Activated T-helper 1 cell treated with anti-CD3 and anti-CD28 coated beads, Interleukin-12 subunit alpha, Interleukin-12 subunit beta, Interleukin-2, Interleukin-4 antibody, amounts not matched to agents 30 ng/mL and 10 ng/mL and 1 ng/mL, durations not matched to agents 14 hours and 24 hours and 36 hours (primary cell): ENCODE data around the gene ADH6. TPM values are rescaled to one million over a fixed set of nuclear protein-coding genes. Genes with fewer than 3 reads are reported as not detected.
"Not testable (repeated sequence)": the region's sequence is repeated elsewhere in the genome, so short reads cannot be mapped to it uniquely, and the experiment has no call there.

Experiments
- DNase-seq: peaks from one replicate; pipeline ENCODE4 v3.0.0; 2021; ENCODE audit warnings: low spot score
- H3K27ac Mint-ChIP-seq: one replicate; pipeline ENCODE4 v1.8.0; 2021; ENCODE audit warnings: mild to moderate bottlenecking, mixed read lengths
- H3K27me3 Mint-ChIP-seq: one replicate; pipeline ENCODE4 v1.8.0; 2022; ENCODE audit warnings: mild to moderate bottlenecking, moderate library complexity, mixed read lengths; ENCODE audit not compliant: insufficient read depth
- H3K36me3 Mint-ChIP-seq: one replicate; pipeline ENCODE4 v1.8.0; 2021; ENCODE audit warnings: low read depth, mixed read lengths
- H3K4me1 Mint-ChIP-seq: one replicate; pipeline ENCODE4 v1.8.0; 2021; ENCODE audit warnings: low read depth, mixed read lengths
- H3K4me3 Mint-ChIP-seq: one replicate; pipeline ENCODE4 v1.8.0; 2021; ENCODE audit warnings: mild to moderate bottlenecking, moderate library complexity, mixed read lengths
- H3K9me3 Mint-ChIP-seq: one replicate; pipeline ENCODE4 v1.8.0; 2021; ENCODE audit warnings: mixed read lengths
- intact Hi-C: fragments of 100-400 bp; cut with micrococcal nuclease; formaldehyde crosslinking; loops from one replicate; pipeline ENCODE4 v1.15.1; 2024
- total RNA-seq: library from RNA; stranded (reverse); gene quantifications from 2 replicates; pipeline ENCODE4 v1.2.3, GENCODE V29; 2022

The ADH6 gene
- not detected in 2 replicates for total RNA-seq

DNA sequence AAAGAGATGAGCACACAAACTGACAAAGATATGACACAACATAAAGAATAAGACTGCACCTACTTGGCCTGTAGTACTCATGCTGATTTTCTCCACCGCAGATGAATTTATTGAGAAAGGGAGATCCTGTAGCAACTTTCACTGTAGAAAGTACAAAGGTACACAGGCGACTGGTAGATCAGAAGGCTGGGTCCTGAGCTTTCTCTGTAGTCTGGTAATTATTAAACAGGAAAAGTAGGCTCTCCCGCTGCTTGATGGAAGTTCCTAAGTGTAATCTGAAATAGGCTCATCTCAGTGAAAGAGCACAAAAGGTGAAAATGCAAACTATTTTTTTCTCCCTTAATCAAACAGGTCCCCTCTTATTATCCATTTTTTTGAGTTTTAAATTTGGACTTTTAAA is at the start of gene ADH6:
Gene ADH6 (minus strand): TSS at position 175 of the 400 bp plus-strand sequence. CDS start 94 bp downstream, at position 81.
- Mint-ChIP-seq H3K27ac (no peak within 1 kb of the TSS), H3K4me1 (no peaks in the 10 kb centered on the region), H3K36me3 (no peaks in the 10 kb centered on the region), H3K9me3 (peaks cover 3% of the 10 kb centered on the region), H3K27me3 (no peaks in the 10 kb centered on the region), H3K4me3 (no peak within 1 kb of the TSS)
- intact Hi-C loops, result no loop called here
- no peak for DNase-seq

GRCh38 chr4:99264927-99265326 is 45.9 kb upstream of the ADH6 start:
- Mint-ChIP-seq H3K27me3 (no peaks in the 10 kb centered on the region), H3K27ac (no peak overlapping the region), H3K4me3 (no peak overlapping the region), H3K4me1 (no peaks in the 10 kb centered on the region), H3K36me3 (no peaks in the 10 kb centered on the region), H3K9me3 (no peaks in the 10 kb centered on the region)
- DNase-seq, result no peak
- intact Hi-C loops, result no loop called here

DNA sequence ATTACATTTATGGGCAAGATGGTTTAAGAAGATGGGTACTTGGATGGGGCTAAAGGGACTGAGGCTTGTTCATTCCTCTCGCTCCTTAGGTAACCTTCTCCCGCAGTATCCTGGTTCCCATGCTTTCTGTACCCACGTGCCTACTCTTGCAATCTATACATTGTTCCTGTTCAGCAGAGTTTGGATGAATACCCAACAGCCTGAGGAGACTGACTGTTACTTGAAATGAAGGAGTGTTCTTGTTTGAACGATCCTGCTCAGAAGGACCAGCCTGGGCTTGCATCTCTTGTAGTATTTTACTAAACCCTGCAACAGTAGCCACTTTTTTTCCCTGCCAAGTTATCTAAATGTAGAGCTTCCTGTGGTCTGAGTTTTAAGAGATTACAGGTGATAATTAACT is 33.7 kb upstream of the ADH6 start:
- Mint-ChIP-seq H3K36me3 (no peaks in the 10 kb centered on the region), H3K9me3 (no peaks in the 10 kb centered on the region), H3K27me3 (no peaks in the 10 kb centered on the region), H3K4me1 (no peaks in the 10 kb centered on the region), H3K27ac (no peak overlapping the region), H3K4me3 (no peak overlapping the region)
- intact Hi-C loops, result no loop called here
- no peak for DNase-seq

- H3K36me3 Mint-ChIP-seq, result no peaks in the 10 kb centered on the region
- H3K27ac Mint-ChIP-seq, result no peak overlapping the region
- intact Hi-C loops, result no loop called here
- H3K4me1 Mint-ChIP-seq, result no peaks in the 10 kb centered on the region
- H3K4me3 Mint-ChIP-seq, result no peak overlapping the region
- peaks cover 4% of the 10 kb centered on the region for H3K9me3 Mint-ChIP-seq
- no peak for DNase-seq
- H3K27me3 Mint-ChIP-seq, result no peaks in the 10 kb centered on the region
These were observed 29.7 kb upstream of the ADH6 start for GRCh38 chr4:99248714-99249113.

GRCh38 chr4:99235955-99236354 is 16.9 kb upstream of the ADH6 start:
- no peak for DNase-seq
- intact Hi-C loops, result no loop called here
- Mint-ChIP-seq H3K27ac (no peak overlapping the region), H3K36me3 (no peaks in the 10 kb centered on the region), H3K27me3 (peaks cover 2% of the 10 kb centered on the region), H3K4me3 (no peak overlapping the region), H3K4me1 (no peaks in the 10 kb centered on the region), H3K9me3 (no peaks in the 10 kb centered on the region)

DNA sequence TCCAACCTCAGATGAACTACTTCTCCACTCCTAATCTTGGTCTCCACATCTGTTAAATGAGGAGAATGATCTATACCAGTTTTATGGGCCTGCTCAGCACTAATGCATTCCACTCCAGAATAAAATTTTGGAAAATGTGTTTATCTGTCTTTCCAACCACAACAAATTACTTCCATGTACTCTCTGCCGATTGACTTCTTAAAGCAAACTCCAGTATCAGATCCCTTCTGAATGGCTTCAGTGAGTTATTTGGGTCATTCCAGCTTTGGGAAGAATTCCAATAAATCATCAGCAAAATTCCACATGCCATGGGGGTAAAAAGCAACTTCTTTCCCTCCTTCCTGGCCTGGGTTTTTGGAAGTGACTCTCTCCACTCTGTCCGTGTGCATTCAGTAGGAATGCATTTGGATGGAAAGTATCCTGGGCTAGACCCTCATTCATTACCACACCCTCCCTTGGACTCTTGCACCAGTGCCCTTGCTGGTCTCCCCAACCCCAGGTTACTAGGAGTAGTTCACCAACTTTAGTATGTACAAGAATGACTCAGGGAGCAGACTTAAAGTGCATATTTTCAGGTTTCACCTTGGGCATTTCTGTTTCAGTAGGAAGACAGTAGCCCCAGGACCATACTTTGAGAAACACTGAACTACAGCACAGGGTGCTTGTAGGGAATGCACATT is 15.4 kb upstream of the ADH6 start:
- Mint-ChIP-seq H3K36me3 (no peaks in the 10 kb centered on the region), H3K9me3 (no peaks in the 10 kb centered on the region), H3K27ac (no peak overlapping the region), H3K4me3 (no peak overlapping the region), H3K27me3 (no peaks in the 10 kb centered on the region), H3K4me1 (no peaks in the 10 kb centered on the region)
- DNase-seq, result no peak
- intact Hi-C loops, result no loop called here

GRCh38 chr4:99233397-99233796 is 14.4 kb upstream of the ADH6 start:
- H3K9me3 Mint-ChIP-seq, H3K36me3 Mint-ChIP-seq, H3K4me3 Mint-ChIP-seq, intact Hi-C loops, DNase-seq, H3K4me1 Mint-ChIP-seq, H3K27me3 Mint-ChIP-seq, H3K27ac Mint-ChIP-seq: not testable (repeated sequence)

- not testable (repeated sequence) for H3K27ac Mint-ChIP-seq
These were observed 9.7 kb upstream of the ADH6 start for GRCh38 chr4:99228706-99229105.

DNA sequence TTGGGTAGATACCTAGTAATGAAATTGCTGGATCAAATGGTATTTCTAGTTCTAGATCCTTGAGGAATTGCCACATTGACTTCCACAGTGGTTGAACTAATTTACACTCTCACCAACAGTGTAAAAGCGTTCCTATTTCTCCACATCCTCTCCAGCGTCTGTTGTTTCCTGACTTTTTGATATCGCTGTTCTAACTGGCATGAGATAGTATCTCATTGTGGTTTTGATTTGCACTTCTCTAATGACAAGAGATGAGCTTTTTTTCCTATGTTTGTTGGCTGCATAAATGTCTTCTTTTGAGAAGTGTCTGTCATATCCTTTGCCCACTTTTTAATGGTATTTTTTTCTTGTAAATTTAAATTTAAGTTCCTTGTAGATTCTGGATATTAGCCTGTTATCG is 8.6 kb upstream of the ADH6 start:
- H3K36me3 Mint-ChIP-seq, DNase-seq, H3K4me1 Mint-ChIP-seq, H3K27me3 Mint-ChIP-seq, H3K4me3 Mint-ChIP-seq, H3K27ac Mint-ChIP-seq, H3K9me3 Mint-ChIP-seq, intact Hi-C loops: not testable (repeated sequence)

More at GRCh38 chr4:99228706-99229105, 9.7 kb upstream of the ADH6 start:
- H3K36me3 Mint-ChIP-seq, DNase-seq, H3K4me1 Mint-ChIP-seq, H3K27me3 Mint-ChIP-seq, H3K9me3 Mint-ChIP-seq, intact Hi-C loops, H3K4me3 Mint-ChIP-seq: not testable (repeated sequence)

DNA sequence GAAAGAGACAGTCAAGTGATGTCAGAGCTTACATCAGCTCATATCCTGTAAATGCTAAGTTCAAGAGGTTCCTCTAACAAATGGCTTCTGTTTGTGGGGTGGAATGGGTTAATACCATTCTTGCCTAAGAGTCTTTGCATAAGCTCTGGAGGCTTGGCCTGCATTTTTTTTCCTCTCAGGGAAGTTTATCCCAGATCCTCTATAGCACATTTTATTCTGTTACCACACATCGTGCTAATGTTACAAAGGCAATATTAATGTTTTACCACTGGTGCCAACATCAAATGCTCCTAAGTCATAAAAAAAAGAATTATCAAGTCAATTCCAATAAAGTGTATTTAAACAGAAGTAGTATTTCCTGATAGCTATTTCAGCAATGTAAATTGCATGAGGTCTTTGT is 2.9 kb upstream of the ADH6 start:
- Mint-ChIP-seq H3K4me3 (no peak overlapping the region), H3K9me3 (peaks cover 8% of the 10 kb centered on the region), H3K27ac (no peak overlapping the region), H3K27me3 (no peaks in the 10 kb centered on the region), H3K4me1 (no peaks in the 10 kb centered on the region), H3K36me3 (no peaks in the 10 kb centered on the region)
- DNase-seq, result no peak
- intact Hi-C loops, result no loop called here

DNA sequence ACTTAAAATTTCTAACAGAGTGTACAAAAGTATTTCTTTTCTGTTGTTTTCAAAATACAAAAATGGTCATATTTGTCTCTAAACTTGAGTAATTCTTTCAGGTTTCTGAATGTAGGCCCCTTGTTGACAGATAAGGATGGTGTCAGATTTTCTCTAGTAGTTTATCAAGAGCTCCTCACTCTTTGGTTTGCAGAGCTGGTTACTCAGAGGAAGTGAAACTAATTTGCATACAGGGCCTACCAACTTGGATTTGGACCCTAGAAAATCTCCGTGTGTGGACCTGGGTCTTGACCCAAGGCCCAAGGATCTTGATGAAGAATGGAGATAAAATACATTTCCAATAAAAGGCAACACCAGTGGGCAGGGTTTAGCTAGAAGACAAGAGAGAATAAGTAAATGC is 433 bp upstream of the ADH6 start:
- no peak overlapping the region for H3K27ac Mint-ChIP-seq
- H3K4me1 Mint-ChIP-seq, result no peaks in the 10 kb centered on the region
- H3K27me3 Mint-ChIP-seq, result no peaks in the 10 kb centered on the region
- no peaks in the 10 kb centered on the region for H3K36me3 Mint-ChIP-seq
- H3K4me3 Mint-ChIP-seq, result no peak overlapping the region
- no peak for DNase-seq
- peaks cover 3% of the 10 kb centered on the region for H3K9me3 Mint-ChIP-seq
- intact Hi-C loops, result no loop called here

DNA sequence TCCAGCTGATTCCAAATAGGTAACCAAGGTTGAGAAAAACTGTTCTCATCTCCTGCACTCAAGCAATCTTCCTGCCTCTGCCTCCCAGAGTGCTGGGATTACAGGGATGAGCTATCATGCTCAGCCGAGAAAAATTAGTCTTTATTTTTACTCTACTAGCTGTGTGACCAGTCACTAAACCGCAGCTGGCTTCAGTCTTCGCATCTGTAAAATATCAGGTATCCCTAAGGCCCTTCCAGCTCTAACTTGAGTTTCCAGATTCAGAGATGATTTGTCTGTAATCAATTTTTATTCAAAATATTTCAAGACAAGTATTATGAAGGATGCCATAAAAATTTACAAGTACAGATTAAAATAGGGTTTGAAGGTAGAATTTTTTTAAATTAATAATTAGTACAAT is 3.5 kb downstream of the ADH6 start:
- no peak for DNase-seq
- H3K4me1 Mint-ChIP-seq, result no peaks in the 10 kb centered on the region
- peaks cover 3% of the 10 kb centered on the region for H3K27me3 Mint-ChIP-seq
- H3K27ac Mint-ChIP-seq, result no peak overlapping the region
- peaks cover 3% of the 10 kb centered on the region for H3K9me3 Mint-ChIP-seq
- no peak overlapping the region for H3K4me3 Mint-ChIP-seq
- intact Hi-C loops, result no loop called here
- no peaks in the 10 kb centered on the region for H3K36me3 Mint-ChIP-seq

GRCh38 chr4:99210789-99211188 is 8.3 kb downstream of the ADH6 start:
- intact Hi-C loops, result no loop called here
- no peak for DNase-seq
- Mint-ChIP-seq H3K9me3 (no peaks in the 10 kb centered on the region), H3K27me3 (peaks cover 3% of the 10 kb centered on the region), H3K4me1 (no peaks in the 10 kb centered on the region), H3K36me3 (no peaks in the 10 kb centered on the region), H3K4me3 (no peak overlapping the region), H3K27ac (no peak overlapping the region)

GRCh38 chr4:99209671-99210070 is 9.4 kb downstream of the ADH6 start:
- Mint-ChIP-seq H3K4me3 (no peak overlapping the region), H3K9me3 (no peaks in the 10 kb centered on the region), H3K27me3 (peaks cover 3% of the 10 kb centered on the region), H3K27ac (no peak overlapping the region), H3K36me3 (no peaks in the 10 kb centered on the region), H3K4me1 (no peaks in the 10 kb centered on the region)
- DNase-seq, result no peak
- intact Hi-C loops, result no loop called here
